CD4-positive, alpha-beta T cell treated with Interleukin-17A for 4 hours (primary cell): ENCODE measurements around the gene HSD17B2.
"Not testable (repeated sequence)": the region's sequence is repeated elsewhere in the genome, so short reads cannot be mapped to it uniquely, and the experiment has no call there.

ENCODE experiments used
- DNase-seq: peaks from one replicate; pipeline ENCODE4 v3.0.0-alpha.2; 2020; ENCODE audit warnings: mixed read lengths

HSD17B2 gene

GRCh38 chr16:82034981-82035612 lies at the start of gene HSD17B2:
TSS of gene HSD17B2 (plus strand) at chr16:82035253. CDS start at chr16:82035425, 172 bp downstream.
- no peak for DNase-seq

- DNase-seq, result no peak
Observed at GRCh38 chr16:81987121-81987520, 47.9 kb upstream of the HSD17B2 start.

- DNase-seq, result no peak
Observed at GRCh38 chr16:81987706-81988105, 47.3 kb upstream of the HSD17B2 start.

GRCh38 chr16:81992859-81993258 lies 42.2 kb upstream of the HSD17B2 start:
- no peak for DNase-seq

GRCh38 chr16:81994485-81994884 lies 40.6 kb upstream of the HSD17B2 start:
- no peak for DNase-seq

- DNase-seq, result no peak
Observed at GRCh38 chr16:81995651-81996050, 39.4 kb upstream of the HSD17B2 start.

GRCh38 chr16:81996664-81997509 lies 38.2 kb upstream of the HSD17B2 start:
- DNase-seq, result no peak

GRCh38 chr16:81997738-81998137 lies 37.3 kb upstream of the HSD17B2 start:
- DNase-seq, result no peak

GRCh38 chr16:82002831-82003230 lies 32.2 kb upstream of the HSD17B2 start:
- DNase-seq, result no peak

GRCh38 chr16:82004601-82005000 lies 30.5 kb upstream of the HSD17B2 start:
- no peak for DNase-seq

GRCh38 chr16:82005027-82005830 lies 29.8 kb upstream of the HSD17B2 start:
- DNase-seq, result no peak

- no peak for DNase-seq
Observed at GRCh38 chr16:82006036-82006435, 29.0 kb upstream of the HSD17B2 start.

GRCh38 chr16:82007189-82007588 lies 27.9 kb upstream of the HSD17B2 start:
- DNase-seq, result no peak

- no peak for DNase-seq
Observed at GRCh38 chr16:82008957-82009592, 26.0 kb upstream of the HSD17B2 start.

- not testable (repeated sequence) for DNase-seq
Observed at GRCh38 chr16:82009789-82010188, 25.3 kb upstream of the HSD17B2 start.

GRCh38 chr16:82010649-82011048 lies 24.4 kb upstream of the HSD17B2 start:
- DNase-seq, result no peak

GRCh38 chr16:82011199-82011641 lies 23.8 kb upstream of the HSD17B2 start, which contains the start of gene SDR42E1:
TSS of gene SDR42E1 (minus strand) at chr16:82011470. CDS start at chr16:82000858, 10,612 bp downstream.
- peak; percentile 77 for DNase-seq

GRCh38 chr16:82013139-82013538 lies 21.9 kb upstream of the HSD17B2 start:
- DNase-seq, result no peak

- DNase-seq, result no peak
Observed at GRCh38 chr16:82016263-82016662, 18.8 kb upstream of the HSD17B2 start.

- DNase-seq, result no peak
Observed at GRCh38 chr16:82016964-82017363, 18.1 kb upstream of the HSD17B2 start.

- DNase-seq, result no peak
Observed at GRCh38 chr16:82017911-82018568, 17.0 kb upstream of the HSD17B2 start.

GRCh38 chr16:82019535-82019934 lies 15.5 kb upstream of the HSD17B2 start:
- DNase-seq, result no peak
